Ascending aorta (tissue), 2 donors: ENCODE data around the gene CLCNKA. TPM values are rescaled to one million over a fixed set of nuclear protein-coding genes. Genes with fewer than 3 reads are reported as not detected.

ENCODE experiments used
- DNase-seq, 2 donors: peaks; one replicate each; pipeline ENCODE4 v3.0.0-alpha.2; 2019; ENCODE audit warnings: low spot score in 2 of 2
- H3K27ac ChIP-seq, 2 donors: fragments of 200-600 bp; sonication (generic); one replicate each; pipeline ENCODE4 v1.5.1; 2016 to 2017; ENCODE audit warnings: mild to moderate bottlenecking in 1 of 2
- H3K27me3 ChIP-seq: fragments of 200-600 bp; sonication (generic); one replicate; pipeline ENCODE4 v1.5.1; 2017
- H3K36me3 ChIP-seq, 2 donors: fragments of 200-600 bp; sonication (generic); one replicate each; pipeline ENCODE4 v1.5.1; 2016
- H3K4me1 ChIP-seq, 2 donors: fragments of 200-600 bp; sonication (generic); one replicate each; pipeline ENCODE4 v1.5.1; 2016 to 2017; ENCODE audit warnings: mild to moderate bottlenecking in 1 of 2
- H3K4me3 ChIP-seq, 2 donors: fragments of 200-600 bp; sonication (generic); one replicate each; pipeline ENCODE4 v1.5.1; 2016 to 2017; ENCODE audit warnings: mild to moderate bottlenecking in 1 of 2
- H3K9me3 ChIP-seq, 2 donors: fragments of 200-600 bp; sonication (generic); one replicate each; pipeline ENCODE4 v1.5.1; 2016
- CTCF ChIP-seq, 3 experiments: fragments of 200-600 bp in 2 of 3; fragments of 450-650 bp in 1 of 3; sonication (generic) in 2 of 3; IDR thresholded peaks; one replicate each; pipeline ENCODE4 v1.5.1; 2016 to 2019; ENCODE audit warnings: antibody characterized with exemption in 3 of 3, mild to moderate bottlenecking in 1 of 3, moderate library complexity in 1 of 3
- intact Hi-C: fragments of 100-400 bp; cut with DNase I; formaldehyde crosslinking; loops from one replicate; pipeline ENCODE4 v1.15.1; 2023
- total RNA-seq: library from RNA; depleted of rRNA; stranded (reverse); fragments of >200 nt; gene quantifications from one replicate; pipeline ENCODE4 v1.1.0, GENCODE V29; 2016

CLCNKA gene
- total RNA-seq, 1 donor from 2014 or later: not detected

- H3K27me3 ChIP-seq: no peaks in the 10 kb centered on the region
- H3K4me3 ChIP-seq: no peak overlapping the region
- intact Hi-C loops: no loop called here
- H3K4me1 ChIP-seq: peaks cover 3% of the 10 kb centered on the region in 2 donors
- H3K36me3 ChIP-seq: no peaks in the 10 kb centered on the region
- H3K27ac ChIP-seq: no peak overlapping the region
- no peaks in the 10 kb centered on the region for H3K9me3 ChIP-seq
- no peak for DNase-seq
- TF ChIP-seq CTCF (IDR thresholded peaks at IDR 0.05): no peak
These were observed 41.5 kb downstream of the CLCNKA start for GRCh38 chr1:16063226-16063829.

- intact Hi-C loops: no loop called here
- Histone ChIP-seq H3K4me3 (no peak overlapping the region), H3K27ac (no peak overlapping the region), H3K4me1 (peaks cover 6 to 7% of the 10 kb centered on the region in 2 donors), H3K36me3 (no peaks in the 10 kb centered on the region), H3K9me3 (no peaks in the 10 kb centered on the region), H3K27me3 (no peaks in the 10 kb centered on the region)
- DNase-seq: no peak
- no peak for TF ChIP-seq CTCF (IDR thresholded peaks at IDR 0.05)
These were observed 42.1 kb downstream of the CLCNKA start for GRCh38 chr1:16063921-16064320.

- no peaks in the 10 kb centered on the region for H3K36me3 ChIP-seq
- H3K27ac ChIP-seq: no peak overlapping the region
- H3K4me3 ChIP-seq: no peak overlapping the region
- peaks cover 6 to 7% of the 10 kb centered on the region in 2 donors for H3K4me1 ChIP-seq
- TF ChIP-seq CTCF (IDR thresholded peaks at IDR 0.05): no peak
- H3K9me3 ChIP-seq: no peaks in the 10 kb centered on the region
- no peaks in the 10 kb centered on the region for H3K27me3 ChIP-seq
- intact Hi-C loops: no loop called here
- DNase-seq: no peak
These were observed 42.9 kb downstream of the CLCNKA start for GRCh38 chr1:16064536-16065268.

GRCh38 chr1:16065269-16065576 is 43.4 kb downstream of the CLCNKA start:
- Histone ChIP-seq H3K27ac (no peak overlapping the region), H3K36me3 (no peaks in the 10 kb centered on the region), H3K9me3 (no peaks in the 10 kb centered on the region), H3K4me3 (no peak overlapping the region), H3K27me3 (no peaks in the 10 kb centered on the region), H3K4me1 (peaks cover 6 to 7% of the 10 kb centered on the region in 2 donors)
- intact Hi-C loops: no loop called here
- no peak for DNase-seq
- no peak for TF ChIP-seq CTCF (IDR thresholded peaks at IDR 0.05)

- no peaks in the 10 kb centered on the region for H3K9me3 ChIP-seq
- peaks cover 6 to 7% of the 10 kb centered on the region in 2 donors for H3K4me1 ChIP-seq
- no peak for TF ChIP-seq CTCF (IDR thresholded peaks at IDR 0.05)
- no peaks in the 10 kb centered on the region for H3K36me3 ChIP-seq
- intact Hi-C loops: no loop called here
- H3K27me3 ChIP-seq: no peaks in the 10 kb centered on the region
- no peak overlapping the region for H3K4me3 ChIP-seq
- no peak overlapping the region for H3K27ac ChIP-seq
- DNase-seq: no peak
These were observed 44.4 kb downstream of the CLCNKA start for GRCh38 chr1:16066245-16066644.
